Hematopoietic multipotent progenitor cell treated with erythropoietin and hydrocortisone succinate and interleukin-3 and kit ligand, for 6 days (in vitro differentiated cells): ENCODE data around the gene PRMT7.

Experiments used
- DNase-seq: peaks from one replicate; pipeline ENCODE4 v3.0.0-alpha.2; 2015

Gene PRMT7

GRCh38 chr16:68378436-68379415, 67.9 kb downstream of the PRMT7 start:
- DNase-seq: no peak

- DNase-seq: no peak
These were observed 68.9 kb downstream of the PRMT7 start for GRCh38 chr16:68379472-68380347.

GRCh38 chr16:68380348-68380670, 69.5 kb downstream of the PRMT7 start:
- no peak for DNase-seq

GRCh38 chr16:68380676-68381362, 70.0 kb downstream of the PRMT7 start:
- no peak for DNase-seq

- no peak for DNase-seq
These were observed 70.5 kb downstream of the PRMT7 start for GRCh38 chr16:68381363-68381724.

GRCh38 chr16:68382296-68382718, 71.5 kb downstream of the PRMT7 start:
- peak; percentile 64 for DNase-seq

GRCh38 chr16:68383858-68384257, 73.0 kb downstream of the PRMT7 start:
- no peak for DNase-seq

GRCh38 chr16:68384288-68385161, 73.7 kb downstream of the PRMT7 start:
- DNase-seq: no peak

GRCh38 chr16:68385371-68385770, 74.6 kb downstream of the PRMT7 start:
- no peak for DNase-seq

GRCh38 chr16:68386628-68387027, 75.8 kb downstream of the PRMT7 start:
- DNase-seq: no peak

GRCh38 chr16:68387301-68387700, 76.5 kb downstream of the PRMT7 start:
- no peak for DNase-seq

GRCh38 chr16:68388124-68388523, 77.3 kb downstream of the PRMT7 start:
- DNase-seq: no peak

GRCh38 chr16:68389006-68389405, 78.2 kb downstream of the PRMT7 start:
- no peak for DNase-seq

- DNase-seq: no peak
These were observed 79.0 kb downstream of the PRMT7 start for GRCh38 chr16:68389750-68390371.

GRCh38 chr16:68393333-68393732, 82.5 kb downstream of the PRMT7 start:
- DNase-seq: no peak

- no peak for DNase-seq
These were observed 84.5 kb downstream of the PRMT7 start for GRCh38 chr16:68395167-68395786.

- no peak for DNase-seq
These were observed 85.0 kb downstream of the PRMT7 start for GRCh38 chr16:68395815-68396214.

- peak; percentile 74 for DNase-seq
These were observed 85.7 kb downstream of the PRMT7 start for GRCh38 chr16:68396481-68396880.

- no peak for DNase-seq
These were observed 86.9 kb downstream of the PRMT7 start for GRCh38 chr16:68397710-68398201.

- no peak for DNase-seq
These were observed 88.6 kb downstream of the PRMT7 start for GRCh38 chr16:68399456-68399855.
